HepG2 (cell line): ENCODE data around the gene ZDHHC14. TPM values are rescaled to one million over a fixed set of nuclear protein-coding genes. Genes with fewer than 3 reads are reported as not detected.

Experiments used
- CEBPB ChIP-seq: IDR thresholded peaks from 2 replicates; pipeline ENCODE4 v1.6.1; 2011; ENCODE audit warnings: low read depth, low read length, improper control_type of control experiment, borderline replicate concordance
- CHCHD3 ChIP-seq: sonication (generic); formaldehyde crosslinking; IDR thresholded peaks from 2 replicates; pipeline ENCODE4 v1.8.0; 2022; ENCODE audit warnings: mild to moderate bottlenecking, missing genetic modification reagents, moderate library complexity
- ETV5 ChIP-seq: IDR thresholded peaks from 2 replicates; pipeline ENCODE4 v1.6.1; 2018; ENCODE audit warnings: missing biosample characterization, missing genetic modification reagents, inconsistent platforms, borderline replicate concordance
- ETV6 ChIP-seq: sonication (generic); formaldehyde crosslinking; conservative IDR thresholded peaks from 2 replicates; pipeline ENCODE4 v1.4.0; 2020; ENCODE audit warnings: missing genetic modification reagents
- FLYWCH1 ChIP-seq: sonication (generic); formaldehyde crosslinking; IDR thresholded peaks from 2 replicates; pipeline ENCODE4 v1.8.1; 2023; ENCODE audit warnings: mild to moderate bottlenecking, missing genetic modification reagents
- HNF1A ChIP-seq, 2 experiments: sonication (generic) in 1 of 2; formaldehyde crosslinking in 1 of 2; IDR thresholded peaks; 2 replicates each; pipeline versions ENCODE4 v1.4.0 to v1.6.1; 2016 to 2020; ENCODE audit warnings: borderline replicate concordance in 1 of 2, low read depth in 1 of 2, mild to moderate bottlenecking in 1 of 2, missing genetic modification reagents in 1 of 2
- KLF11 ChIP-seq: IDR thresholded peaks from 2 replicates; pipeline ENCODE4 v1.6.1; 2016; ENCODE audit warnings: missing compliant biosample characterization
- PCBP2 ChIP-seq: fragments of 200-400 bp; formaldehyde crosslinking; optimal IDR thresholded peaks from 2 replicates; pipeline ENCODE3; 2018; ENCODE audit warnings: low read length, low read depth; ENCODE audit not compliant: poor library complexity, severe bottlenecking
- PHF21A ChIP-seq: sonication (generic); formaldehyde crosslinking; IDR thresholded peaks from 2 replicates; pipeline ENCODE4 v1.5.0; 2020; ENCODE audit warnings: mild to moderate bottlenecking, missing genetic modification reagents
- YEATS4 ChIP-seq: sonication (generic); formaldehyde crosslinking; IDR thresholded peaks from 2 replicates; pipeline ENCODE4 v1.4.0; 2020; ENCODE audit warnings: missing genetic modification reagents, borderline replicate concordance
- ZFP36 ChIP-seq: fragments of 150-350 bp; IDR thresholded peaks from 2 replicates; pipeline ENCODE4 v1.6.1; 2018; ENCODE audit warnings: borderline replicate concordance, low read length, low read depth; ENCODE audit not compliant: partially characterized antibody
- ZNF33B ChIP-seq: sonication (generic); formaldehyde crosslinking; IDR thresholded peaks from 2 replicates; pipeline ENCODE4 v1.5.1; 2020; ENCODE audit warnings: mild to moderate bottlenecking, missing genetic modification reagents
- ZNF343 ChIP-seq: sonication (generic); formaldehyde crosslinking; IDR thresholded peaks from 2 replicates; pipeline ENCODE4 v1.4.0; 2020; ENCODE audit warnings: mild to moderate bottlenecking, missing genetic modification reagents
- ZNF446 ChIP-seq: sonication (generic); formaldehyde crosslinking; IDR thresholded peaks from 2 replicates; pipeline ENCODE4 v1.5.0; 2020; ENCODE audit warnings: mild to moderate bottlenecking, missing genetic modification reagents
- ZNF572 ChIP-seq: sonication (generic); formaldehyde crosslinking; IDR thresholded peaks from 2 replicates; pipeline ENCODE4 v1.5.1; 2020; ENCODE audit warnings: mild to moderate bottlenecking, missing genetic modification reagents
- ZNF746 ChIP-seq: sonication (generic); formaldehyde crosslinking; IDR thresholded peaks from 2 replicates; pipeline ENCODE4 v1.8.0; 2022; ENCODE audit warnings: mild to moderate bottlenecking, missing genetic modification reagents
- ZNF775 ChIP-seq: sonication (generic); formaldehyde crosslinking; IDR thresholded peaks from 2 replicates; pipeline ENCODE4 v1.4.0; 2020; ENCODE audit warnings: missing genetic modification reagents, mild to moderate bottlenecking, moderate library complexity, borderline replicate concordance
- polyA plus RNA-seq, 8 experiments: library from polyadenylated mRNA; depleted of rRNA in 3 of 8; stranded (reverse) in 7 of 8; unstranded in 1 of 8; fragments of >200 nt; fragmentation: Illumina TruSeq in 4 of 8; extraction: Trizol in 4 of 8; gene quantifications; 2 replicates each; pipeline versions ENCODE4 v1.2.1 to v1.2.3, GENCODE V29; 2011 to 2016; ENCODE audit warnings: low read depth in 4 of 8, missing spikeins in 1 of 8, mixed read lengths in 1 of 8; ENCODE audit not compliant: insufficient read depth in 1 of 8
- total RNA-seq, 5 experiments: library from RNA; depleted of rRNA; stranded (reverse); fragments of >200 nt; fragmentation: Illumina TruSeq; extraction: Trizol; gene quantifications; 2 replicates each; pipeline ENCODE4 v1.2.3, GENCODE V29; 2016; ENCODE audit warnings: low read depth in 1 of 5
- TF ChIP-seq, protein P1 (sequence below): IDR thresholded peaks from 2 replicates; pipeline ENCODE4 v1.6.1; 2018; ENCODE audit warnings: missing genetic modification reagents, mild to moderate bottlenecking, missing compliant biosample characterization
- TF ChIP-seq, protein P2 (sequence below): sonication (generic); formaldehyde crosslinking; IDR thresholded peaks from 2 replicates; pipeline ENCODE4 v1.4.0; 2020; ENCODE audit warnings: missing genetic modification reagents

Gene ZDHHC14
- total and polyA plus RNA-seq, 2 of the 13 experiments (the other 11 are each of a cell fraction or from before 2014, with no cell fraction given) = 3.7 to 9.5 TPM

DNA sequence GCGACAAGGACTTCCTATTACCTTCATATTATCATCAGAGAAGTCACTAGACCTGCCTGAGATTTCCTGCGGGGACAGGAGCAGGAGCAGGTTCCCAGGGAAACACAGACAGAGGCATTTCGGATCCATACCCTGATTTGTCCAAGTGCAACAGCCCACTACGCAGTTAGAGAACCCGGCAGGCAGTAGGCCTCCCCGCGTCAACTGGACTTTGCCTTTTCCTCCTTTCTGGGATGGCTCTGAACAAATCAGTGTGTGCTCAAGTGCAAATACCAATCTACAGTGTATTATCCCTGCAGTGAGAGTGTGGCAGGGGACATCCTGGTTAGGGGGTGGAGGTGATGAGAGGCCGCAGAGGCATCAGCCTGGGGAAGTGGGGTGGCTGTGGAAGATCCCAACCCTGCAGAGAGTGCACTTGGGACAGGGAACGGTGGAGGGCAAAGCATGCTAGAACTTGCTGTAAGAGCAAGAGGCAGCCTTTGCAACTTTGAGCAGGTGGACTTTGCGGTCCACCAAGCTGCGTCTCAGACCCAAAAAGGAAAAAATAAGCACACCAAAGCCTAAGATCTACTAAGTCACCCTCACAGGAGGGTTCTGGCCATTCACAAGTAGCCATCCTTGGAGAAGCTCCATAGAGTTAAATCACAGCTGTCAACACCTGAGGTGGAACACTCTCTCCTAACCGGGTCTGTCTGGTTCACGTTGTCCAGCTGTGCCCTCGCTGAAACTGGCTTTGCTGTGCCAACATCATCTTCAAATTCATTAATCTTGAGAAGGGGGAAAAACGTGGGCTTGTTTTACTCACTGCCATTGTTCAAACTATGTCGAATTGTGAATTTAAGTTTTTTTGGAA lies 159.1 kb downstream of the ZDHHC14 start (continued):
- TF ChIP-seq FLYWCH1 (CRISPR knock-in tag) = no peak; the same call in 1 of the 2 replicates
- TF ChIP-seq CEBPB = peak; percentile 32; the same call in 1 of the 2 replicates
- no peak for TF ChIP-seq ZNF33B
- TF ChIP-seq ETV6 (CRISPR knock-in tag) = no peak
- TF ChIP-seq ZNF343 (CRISPR knock-in tag) = no peak; the same call in 1 of the 2 replicates
- no peak for TF ChIP-seq ZNF746 (CRISPR knock-in tag)
- TF ChIP-seq YEATS4 (CRISPR knock-in tag) = peak; percentile 92
- no peak for TF ChIP-seq ZNF446 (CRISPR knock-in tag)
- no peak; the same call in 1 of the 2 replicates for TF ChIP-seq HNF1A (IDR thresholded peaks at IDR 0.05; ENCODE audit: low read depth)
- TF ChIP-seq HNF1A (CRISPR knock-in tag; IDR thresholded peaks at IDR 0.05; ENCODE audit: borderline replicate concordance) = peak; percentile 79; the same call in 1 of the 2 replicates
- TF ChIP-seq, protein P1, sequence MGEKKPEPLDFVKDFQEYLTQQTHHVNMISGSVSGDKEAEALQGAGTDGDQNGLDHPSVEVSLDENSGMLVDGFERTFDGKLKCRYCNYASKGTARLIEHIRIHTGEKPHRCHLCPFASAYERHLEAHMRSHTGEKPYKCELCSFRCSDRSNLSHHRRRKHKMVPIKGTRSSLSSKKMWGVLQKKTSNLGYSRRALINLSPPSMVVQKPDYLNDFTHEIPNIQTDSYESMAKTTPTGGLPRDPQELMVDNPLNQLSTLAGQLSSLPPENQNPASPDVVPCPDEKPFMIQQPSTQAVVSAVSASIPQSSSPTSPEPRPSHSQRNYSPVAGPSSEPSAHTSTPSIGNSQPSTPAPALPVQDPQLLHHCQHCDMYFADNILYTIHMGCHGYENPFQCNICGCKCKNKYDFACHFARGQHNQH (CRISPR knock-in tag) = peak; percentile 97
- peak; percentile 81; the same call in 1 of the 2 replicates for TF ChIP-seq ETV5 (CRISPR knock-in tag)
- TF ChIP-seq PCBP2 = no peak
- TF ChIP-seq KLF11 = peak; percentile 64; the same call in 1 of the 2 replicates
- TF ChIP-seq, protein P2, sequence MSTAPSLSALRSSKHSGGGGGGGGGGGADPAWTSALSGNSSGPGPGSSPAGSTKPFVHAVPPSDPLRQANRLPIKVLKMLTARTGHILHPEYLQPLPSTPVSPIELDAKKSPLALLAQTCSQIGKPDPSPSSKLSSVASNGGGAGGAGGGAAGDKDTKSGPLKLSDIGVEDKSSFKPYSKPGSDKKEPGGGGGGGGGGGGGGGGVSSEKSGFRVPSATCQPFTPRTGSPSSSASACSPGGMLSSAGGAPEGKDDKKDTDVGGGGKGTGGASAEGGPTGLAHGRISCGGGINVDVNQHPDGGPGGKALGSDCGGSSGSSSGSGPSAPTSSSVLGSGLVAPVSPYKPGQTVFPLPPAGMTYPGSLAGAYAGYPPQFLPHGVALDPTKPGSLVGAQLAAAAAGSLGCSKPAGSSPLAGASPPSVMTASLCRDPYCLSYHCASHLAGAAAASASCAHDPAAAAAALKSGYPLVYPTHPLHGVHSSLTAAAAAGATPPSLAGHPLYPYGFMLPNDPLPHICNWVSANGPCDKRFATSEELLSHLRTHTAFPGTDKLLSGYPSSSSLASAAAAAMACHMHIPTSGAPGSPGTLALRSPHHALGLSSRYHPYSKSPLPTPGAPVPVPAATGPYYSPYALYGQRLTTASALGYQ (CRISPR knock-in tag) = peak; percentile 84; the same call in 1 of the 2 replicates
- no peak for TF ChIP-seq ZNF775 (CRISPR knock-in tag)
- TF ChIP-seq ZFP36 = no peak
- TF ChIP-seq CHCHD3 = no peak
- no peak for TF ChIP-seq ZNF572 (CRISPR knock-in tag)
- peak; percentile 100 for TF ChIP-seq PHF21A (CRISPR knock-in tag)
